ENCODE results near the gene RPL36A.

RPL36A gene

GRCh38 chrX:101442085-101442484, 51.3 kb downstream of the RPL36A start:
- TF ChIP-seq ZFX (IDR thresholded peaks at IDR 0.05; ENCODE audit: borderline replicate concordance) (no peak), CTCF (IDR thresholded peaks at IDR 0.05) (no peak)
- no peak overlapping the region for H3K27ac ChIP-seq
